Activated CD8-positive, alpha-beta memory T cell treated with anti-CD3 and anti-CD28 coated beads for 1 hour (primary cell): Measurements from ENCODE around the gene TSPAN33.
A peak's percentile ranks its signal among the peaks of the same experiment; 100 is the strongest.
"Not testable (repeated sequence)": the region's sequence is repeated elsewhere in the genome, so short reads cannot be mapped to it uniquely, and the experiment has no call there.

Source experiments
- DNase-seq, 2 donors: peaks; one replicate each; pipeline ENCODE4 v3.0.0-alpha.2; 2020; ENCODE audit warnings: low read depth in 1 of 2; ENCODE audit errors: extremely low read depth in 1 of 2

TSPAN33 gene, protein sequence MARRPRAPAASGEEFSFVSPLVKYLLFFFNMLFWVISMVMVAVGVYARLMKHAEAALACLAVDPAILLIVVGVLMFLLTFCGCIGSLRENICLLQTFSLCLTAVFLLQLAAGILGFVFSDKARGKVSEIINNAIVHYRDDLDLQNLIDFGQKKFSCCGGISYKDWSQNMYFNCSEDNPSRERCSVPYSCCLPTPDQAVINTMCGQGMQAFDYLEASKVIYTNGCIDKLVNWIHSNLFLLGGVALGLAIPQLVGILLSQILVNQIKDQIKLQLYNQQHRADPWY

DNA sequence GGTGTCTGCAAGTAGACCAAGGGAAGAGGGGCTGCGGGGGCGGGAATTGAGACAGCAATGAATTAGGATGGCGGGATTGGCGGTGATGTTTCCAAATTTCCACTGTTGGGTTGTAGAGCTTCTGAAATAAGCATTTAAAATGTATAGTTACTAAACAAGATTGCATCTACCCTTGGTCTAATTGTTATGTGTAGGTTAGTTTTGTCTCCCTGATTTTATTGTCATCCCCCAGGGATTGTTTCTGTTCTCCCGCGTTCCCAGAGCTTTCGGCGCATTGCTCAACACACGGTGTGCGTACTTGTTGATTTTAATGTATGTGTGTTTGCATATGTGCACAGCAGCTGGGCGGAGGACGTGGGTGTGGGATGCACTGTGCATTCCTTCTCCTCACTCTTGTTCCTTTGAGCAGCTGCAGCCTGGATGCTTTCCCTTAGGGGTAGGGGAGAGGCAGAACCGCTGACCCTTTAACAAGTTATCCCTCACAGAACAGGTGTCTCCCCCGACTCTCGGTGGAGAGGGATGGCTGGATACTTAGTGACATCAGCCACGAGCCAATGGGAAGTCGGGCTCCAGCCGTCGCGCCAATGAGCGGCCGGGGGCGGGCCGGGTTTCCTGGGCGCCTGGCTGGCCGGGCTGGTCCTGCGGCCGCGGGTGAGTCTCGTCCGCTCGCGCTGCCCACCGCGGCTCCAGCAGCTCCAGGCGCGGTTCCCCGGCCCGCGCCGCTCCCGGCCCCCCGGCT is at the start of gene TSPAN33:
Gene TSPAN33, plus strand, starts transcription at position 613 of the 739 bp plus-strand sequence. CDS start 274 bp downstream, outside the sequence.
- DNase-seq = peak in 1 of 2 donors; percentile 49

DNA sequence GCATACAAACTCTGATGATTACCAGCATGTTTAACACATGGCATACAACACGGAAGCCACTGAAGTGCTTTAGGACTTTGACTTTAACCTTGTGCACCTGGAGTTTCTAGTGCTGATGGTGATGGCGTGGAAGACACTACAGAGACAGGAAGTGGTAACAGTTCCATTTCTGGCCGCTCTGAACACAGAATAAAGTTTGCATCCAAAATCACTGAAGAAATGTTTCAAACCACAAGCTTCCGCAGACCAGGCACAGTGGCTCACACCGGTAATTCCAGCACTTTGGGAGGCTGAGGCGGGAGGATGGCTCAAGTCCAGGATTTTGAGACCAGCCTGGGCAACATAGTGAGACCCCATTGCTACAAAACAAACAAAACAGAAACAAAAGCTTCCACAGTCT is 49.2 kb upstream of the TSPAN33 start:
- no peak for DNase-seq

DNA sequence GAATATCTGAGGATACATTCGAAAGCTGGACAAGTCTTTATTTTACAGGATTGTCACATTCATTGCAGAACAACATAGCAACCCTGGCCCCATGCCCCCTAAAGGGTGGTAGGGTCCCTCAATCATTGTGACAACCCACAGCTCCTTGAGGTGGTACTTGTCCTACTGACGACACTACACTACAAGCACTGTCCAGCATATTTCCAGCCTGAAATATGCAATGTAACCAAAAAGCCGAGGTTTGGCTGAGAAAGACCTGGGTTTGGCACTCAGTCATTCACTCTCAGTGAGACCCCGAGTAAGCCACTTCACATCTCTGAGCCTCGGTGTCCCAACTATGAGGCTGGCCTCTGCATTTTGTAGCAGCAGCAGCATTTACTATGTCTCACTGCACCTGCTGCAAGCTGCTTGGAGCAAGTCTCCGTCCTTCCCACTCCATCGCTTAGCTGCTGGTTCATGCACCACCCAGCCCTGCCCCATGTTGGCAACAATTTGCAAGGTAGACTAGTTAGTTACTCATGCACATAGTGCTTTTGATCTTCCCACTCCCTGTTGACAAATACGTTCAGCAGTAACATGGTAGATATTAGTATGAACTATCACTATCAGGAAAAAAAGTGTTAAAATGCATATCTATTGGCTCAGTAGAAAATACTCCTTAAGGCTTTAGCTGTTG is 46.0 kb upstream of the TSPAN33 start:
- DNase-seq = no peak

DNA sequence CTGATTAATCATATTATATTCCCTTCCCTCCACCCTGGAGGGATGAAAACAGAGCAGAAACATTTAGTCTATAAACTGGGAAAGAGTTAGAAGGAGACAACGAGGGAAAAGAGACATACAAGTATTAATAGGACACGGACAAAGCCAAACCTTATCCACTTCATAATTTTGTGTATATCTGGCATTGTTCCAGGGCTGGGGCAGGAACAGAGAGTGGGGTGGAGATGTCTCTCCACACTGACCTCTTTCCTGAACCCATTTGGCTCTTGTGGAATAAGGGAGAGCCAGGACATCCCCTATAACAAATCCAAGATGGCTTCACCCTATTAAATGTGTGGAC is 43.7 kb upstream of the TSPAN33 start:
- no peak for DNase-seq

DNA sequence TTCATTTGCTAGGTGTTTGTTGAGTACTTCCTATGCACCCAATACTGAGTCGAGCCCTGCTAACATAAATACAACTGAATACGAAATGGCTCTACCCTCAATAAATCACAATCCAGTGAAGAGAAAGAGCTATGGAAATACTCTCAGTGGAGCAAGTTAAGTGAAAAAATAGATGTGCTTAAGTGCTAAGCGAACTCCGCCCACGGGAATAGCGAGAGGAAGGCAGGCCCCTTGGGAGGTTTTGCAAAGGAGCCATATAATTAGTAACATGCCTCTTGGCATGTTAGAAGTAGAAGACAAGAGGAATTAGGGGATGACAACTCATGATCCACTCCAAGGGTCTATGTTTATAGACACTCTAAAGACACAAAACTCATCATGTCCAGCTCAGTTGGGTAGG is 42.8 kb upstream of the TSPAN33 start:
- DNase-seq = no peak

DNA sequence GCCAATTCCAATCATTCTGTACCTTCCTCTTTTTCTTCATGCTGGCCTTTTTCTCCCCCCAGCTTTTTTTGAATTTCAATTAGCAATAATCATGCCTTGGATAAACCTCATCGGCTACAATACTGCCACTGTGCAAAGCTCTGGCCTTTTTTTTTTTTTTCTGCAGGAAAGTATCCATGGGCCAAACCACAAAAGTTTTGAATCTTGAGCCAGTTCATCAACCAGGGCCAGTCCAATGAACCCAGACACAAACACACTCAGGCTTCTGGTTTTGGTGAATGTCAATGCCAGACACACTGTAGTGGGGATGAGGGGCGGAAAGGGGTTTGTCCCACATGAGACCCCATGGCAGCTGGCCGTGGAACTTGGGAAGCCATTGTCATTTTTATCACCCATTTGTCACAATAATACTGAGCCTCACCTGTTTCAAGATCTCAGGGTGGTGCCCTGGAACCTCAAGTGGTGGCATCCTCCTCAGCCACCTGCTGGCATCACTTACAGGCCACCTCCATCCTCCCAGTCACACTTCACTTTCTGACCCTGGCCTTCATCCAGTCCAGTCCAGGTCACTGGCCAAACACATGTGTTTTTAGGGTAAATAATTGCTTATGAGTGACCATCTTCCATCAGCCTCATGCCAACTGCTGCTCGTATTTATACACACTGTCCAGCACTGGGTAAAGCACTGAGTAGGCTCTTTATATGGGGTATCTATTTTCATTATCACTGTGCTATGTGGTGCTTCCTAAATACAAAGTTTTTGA is 40.8 kb upstream of the TSPAN33 start:
- no peak for DNase-seq

DNA sequence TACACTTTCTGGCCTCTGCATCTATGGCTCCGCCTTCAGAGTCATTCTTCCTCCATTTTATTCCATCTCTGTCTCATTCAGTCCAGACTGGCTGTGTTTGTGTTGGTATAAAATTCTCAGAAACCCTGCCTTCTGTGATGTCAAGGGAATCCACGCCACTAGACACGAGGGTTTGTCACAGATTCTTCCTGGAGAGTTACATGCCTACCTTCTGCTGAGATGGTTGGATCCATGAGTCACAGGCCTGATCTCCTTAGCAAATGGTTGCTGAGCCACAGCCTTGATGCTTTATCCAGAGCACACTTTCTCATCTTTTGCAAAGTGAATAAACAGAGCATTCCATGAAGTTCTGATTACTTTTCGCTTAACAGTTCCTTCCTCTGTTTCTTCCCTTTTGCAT is 35.9 kb upstream of the TSPAN33 start:
- no peak for DNase-seq

DNA sequence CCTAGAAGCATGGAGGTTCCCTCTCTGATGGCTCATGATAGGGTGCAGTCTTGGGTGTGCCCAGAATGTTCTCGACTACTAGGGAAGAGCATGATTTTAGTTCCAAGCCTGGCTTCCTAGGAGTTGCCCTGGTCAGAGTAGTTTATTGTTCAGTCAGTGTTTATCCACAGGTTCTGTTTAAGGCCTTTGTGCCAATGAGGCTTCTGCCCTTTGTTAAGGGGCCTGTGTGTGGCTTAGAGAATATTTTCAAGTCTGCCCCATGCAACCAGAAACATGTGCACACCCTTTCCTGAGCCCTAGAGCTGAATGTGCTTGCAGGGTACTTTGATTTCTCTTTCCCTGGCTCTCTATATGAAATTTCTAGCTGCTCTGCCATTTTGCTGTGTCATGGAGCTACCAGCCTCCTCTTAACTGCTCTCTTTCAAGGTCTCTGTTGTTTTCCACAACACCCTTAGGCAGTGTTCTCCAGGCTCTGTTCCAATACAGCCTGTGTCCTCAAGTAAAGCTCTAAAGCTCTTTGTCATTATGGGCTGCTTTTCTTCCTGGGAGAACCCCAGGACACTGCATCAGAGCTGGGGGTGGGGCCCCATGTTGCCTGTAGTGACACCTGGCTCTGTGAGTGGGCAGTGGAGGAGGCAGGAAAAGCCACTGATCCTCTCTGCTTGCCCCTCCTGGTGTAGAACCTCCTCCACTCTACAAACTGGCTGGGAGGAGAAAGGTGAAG is 34.1 kb upstream of the TSPAN33 start:
- no peak for DNase-seq

DNA sequence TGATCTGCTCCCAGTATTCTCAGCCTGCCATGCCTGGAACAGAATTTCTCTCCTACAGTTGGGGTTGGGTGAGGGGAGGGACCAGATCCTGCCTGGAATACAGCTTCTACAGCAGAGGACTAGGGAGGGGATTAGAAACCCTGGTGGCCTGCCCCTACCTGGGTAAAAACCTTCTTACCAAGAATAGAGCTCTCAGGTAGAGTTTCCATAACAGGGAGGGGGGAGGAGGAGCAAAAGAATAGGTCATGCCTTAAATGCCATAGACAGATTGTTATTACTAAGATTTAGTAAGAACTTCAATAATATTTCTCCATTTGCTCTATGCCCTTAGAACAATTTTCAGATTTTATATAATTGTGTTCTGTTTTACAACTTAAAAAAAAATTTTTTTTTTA is 33.5 kb upstream of the TSPAN33 start:
- no peak for DNase-seq

DNA sequence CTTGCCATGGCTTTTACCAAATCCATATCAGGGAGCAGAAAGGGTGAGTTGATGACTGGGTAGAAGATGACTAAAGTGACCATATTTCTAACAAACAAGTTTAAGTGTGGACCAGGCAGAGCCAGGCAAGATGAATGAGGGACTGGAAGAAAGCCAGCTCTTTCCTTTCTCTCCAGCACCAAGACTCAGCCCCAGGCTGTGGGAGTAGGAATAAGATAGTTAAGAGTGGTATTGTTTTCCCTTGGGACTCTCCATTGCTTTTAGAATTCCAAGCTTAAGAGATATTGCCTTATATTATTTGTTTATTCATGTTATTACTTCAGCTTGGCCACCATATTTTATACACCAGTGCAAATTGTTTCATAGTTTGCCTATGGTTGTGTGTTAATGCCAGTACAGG is 28.8 kb upstream of the TSPAN33 start:
- no peak for DNase-seq

DNA sequence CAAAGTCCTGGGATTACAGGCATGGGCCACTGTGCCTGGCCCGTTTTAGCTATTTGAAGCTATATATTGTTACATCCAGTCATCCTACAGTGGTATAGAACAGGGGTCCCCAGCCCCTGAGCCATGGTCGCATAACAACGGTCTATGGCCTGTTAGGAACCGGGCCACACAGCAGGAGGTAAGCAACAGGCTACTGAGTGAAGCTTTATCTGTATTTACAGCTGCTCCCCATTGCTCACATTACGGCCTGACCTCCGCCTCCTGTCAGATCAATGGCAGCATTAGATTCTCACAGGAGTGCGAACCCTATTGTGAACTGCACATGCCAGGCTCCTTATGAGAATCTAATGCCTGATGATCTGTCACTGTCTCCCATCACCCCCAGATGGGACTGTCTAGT is 26.3 kb upstream of the TSPAN33 start:
- DNase-seq = no peak

DNA sequence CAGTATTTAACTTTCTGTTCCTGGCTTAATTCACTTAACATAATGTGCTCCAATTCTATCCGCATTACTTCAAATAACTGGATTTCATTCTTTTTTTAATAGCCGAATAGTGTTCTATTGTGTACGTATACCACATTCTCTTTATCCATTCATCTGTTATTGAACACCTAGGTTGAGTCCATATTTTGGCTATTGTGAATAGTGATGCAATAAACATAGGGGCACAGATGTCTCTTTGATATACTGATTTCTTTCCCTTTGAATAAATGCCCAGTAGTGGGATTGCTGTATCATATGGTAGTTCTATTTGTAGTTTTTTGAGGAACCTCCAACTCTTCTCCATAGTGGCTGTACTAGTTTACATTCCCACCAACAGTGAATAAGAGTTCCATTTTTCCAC is 25.5 kb upstream of the TSPAN33 start:
- no peak for DNase-seq

DNA sequence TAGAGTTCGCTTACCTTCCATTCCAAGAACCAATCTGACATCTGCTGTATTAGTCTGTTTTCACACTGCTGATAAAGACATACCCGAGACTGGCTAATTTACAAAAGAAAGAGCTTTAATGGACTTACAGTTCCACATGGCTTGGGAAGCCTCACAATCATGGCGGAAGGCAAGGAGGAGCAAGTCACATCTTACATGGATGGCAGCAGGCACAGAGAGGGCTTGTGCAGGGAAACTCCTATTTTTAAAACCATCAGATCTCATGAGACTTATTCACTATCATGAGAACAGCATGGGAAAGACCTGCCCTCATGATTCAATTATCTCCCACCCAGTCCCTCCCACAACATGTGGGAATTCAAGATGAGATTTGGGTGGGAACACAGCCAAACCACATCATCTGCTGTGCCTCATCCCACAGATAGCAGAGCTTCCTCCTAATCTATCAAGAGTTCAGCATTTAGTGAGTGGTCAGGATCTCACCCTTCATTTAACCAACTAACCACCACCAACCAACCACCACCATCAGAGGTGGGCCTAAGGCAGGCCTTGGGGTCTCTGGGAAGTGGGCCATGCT is 22.9 kb upstream of the TSPAN33 start:
- not testable (repeated sequence) for DNase-seq

DNA sequence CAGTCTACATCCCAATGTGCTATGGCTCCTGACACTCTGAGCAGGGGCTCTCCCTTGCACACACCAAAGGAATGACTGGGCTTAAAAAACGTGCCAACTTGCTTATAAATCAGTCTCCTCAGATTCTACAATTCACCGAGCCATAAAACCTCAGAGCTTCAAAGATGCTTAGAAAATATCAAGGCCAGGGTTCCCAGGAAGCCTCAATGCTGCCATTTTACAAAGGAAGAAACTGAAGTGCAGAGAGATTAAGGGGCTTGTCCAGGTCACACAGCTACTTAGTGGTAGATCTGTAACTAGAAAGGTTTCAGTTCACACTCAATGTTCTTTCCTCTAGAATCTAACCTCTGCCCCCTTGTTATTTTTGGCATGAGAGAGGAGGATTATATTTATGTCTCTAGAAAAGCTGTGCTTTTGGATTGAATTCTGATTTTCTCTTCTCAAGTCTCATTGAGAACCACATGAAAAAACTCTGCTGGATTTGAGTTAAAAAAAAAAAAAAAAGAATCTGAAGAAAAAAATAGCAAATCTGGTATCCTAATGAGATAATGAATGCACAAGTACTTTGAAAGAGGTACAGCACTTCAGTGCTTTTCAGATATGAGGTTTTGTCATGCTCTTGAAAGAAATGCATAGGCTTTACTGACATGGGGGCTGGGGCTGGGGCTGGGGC is 22.3 kb upstream of the TSPAN33 start:
- DNase-seq = no peak

DNA sequence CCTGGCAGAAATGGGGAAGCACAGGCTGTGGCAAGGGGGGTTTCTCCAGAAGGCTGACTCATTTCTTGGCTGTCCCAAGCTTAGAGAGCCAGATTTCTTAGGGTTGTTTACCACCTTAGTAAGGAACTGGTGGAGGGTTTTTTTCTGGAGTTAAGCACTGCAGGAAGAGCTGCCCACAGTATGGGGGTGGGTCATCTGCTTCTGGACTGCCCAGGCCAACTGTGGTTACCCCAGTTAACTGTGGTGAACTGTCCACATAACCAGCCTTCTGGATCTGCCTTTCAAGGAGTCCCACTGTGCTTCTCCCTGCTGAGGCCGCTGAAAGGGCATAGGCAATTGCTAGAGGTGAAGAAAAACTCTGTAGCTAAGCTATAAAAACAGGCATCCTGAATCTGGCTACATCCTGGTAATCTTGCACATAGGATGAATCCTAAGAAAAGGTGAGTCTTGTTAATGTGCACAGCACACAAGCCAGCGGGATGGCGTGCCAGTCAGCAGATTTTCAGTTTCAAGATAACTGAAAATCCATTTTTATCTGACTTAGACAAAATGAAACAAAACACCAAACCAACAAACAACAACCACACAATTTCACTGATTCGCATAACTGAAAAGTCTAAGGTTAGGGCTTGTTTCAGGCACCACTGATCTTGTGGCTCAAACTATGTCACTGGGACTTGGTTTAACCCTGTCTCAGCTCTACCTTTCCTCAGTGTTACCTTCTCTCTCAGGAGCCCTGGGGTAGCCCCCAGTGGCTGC is 21.6 kb upstream of the TSPAN33 start:
- DNase-seq = no peak

DNA sequence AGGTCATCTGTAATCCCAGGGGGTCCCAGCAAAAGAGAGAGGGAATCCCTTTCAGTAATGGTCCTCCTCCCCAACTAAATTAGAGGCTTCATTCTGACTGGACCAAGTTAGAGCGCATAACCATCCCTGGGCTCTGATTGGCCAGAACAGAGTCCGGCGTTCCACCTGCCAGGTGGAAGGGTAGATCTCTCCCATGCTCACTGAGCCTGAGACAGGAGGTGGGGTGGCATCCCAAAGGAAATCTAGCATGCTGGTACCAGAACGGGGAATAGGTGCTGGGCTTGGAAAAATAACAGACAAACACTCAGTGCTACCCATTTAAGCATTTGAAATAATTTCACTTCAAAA is 21.0 kb upstream of the TSPAN33 start:
- no peak for DNase-seq

DNA sequence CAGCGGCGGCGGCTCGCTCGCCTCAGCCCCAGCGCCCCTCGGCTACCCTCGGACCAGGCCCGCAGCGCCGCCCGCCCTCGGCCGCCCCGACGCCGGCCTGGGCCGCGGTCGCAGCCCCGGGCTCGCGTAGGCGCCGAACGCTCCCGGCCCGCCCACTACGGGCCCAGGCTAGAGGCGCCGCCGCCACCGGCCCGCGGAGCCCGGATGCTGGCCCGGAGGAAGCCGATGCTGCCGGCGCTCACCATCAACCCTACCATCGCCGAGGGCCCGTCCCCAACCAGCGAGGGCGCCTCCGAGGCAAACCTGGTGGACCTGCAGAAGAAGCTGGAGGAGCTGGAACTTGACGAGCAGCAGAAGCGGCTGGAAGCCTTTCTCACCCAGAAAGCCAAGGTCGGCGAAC is 18.2 kb upstream of the TSPAN33 start:
- DNase-seq = no peak

DNA sequence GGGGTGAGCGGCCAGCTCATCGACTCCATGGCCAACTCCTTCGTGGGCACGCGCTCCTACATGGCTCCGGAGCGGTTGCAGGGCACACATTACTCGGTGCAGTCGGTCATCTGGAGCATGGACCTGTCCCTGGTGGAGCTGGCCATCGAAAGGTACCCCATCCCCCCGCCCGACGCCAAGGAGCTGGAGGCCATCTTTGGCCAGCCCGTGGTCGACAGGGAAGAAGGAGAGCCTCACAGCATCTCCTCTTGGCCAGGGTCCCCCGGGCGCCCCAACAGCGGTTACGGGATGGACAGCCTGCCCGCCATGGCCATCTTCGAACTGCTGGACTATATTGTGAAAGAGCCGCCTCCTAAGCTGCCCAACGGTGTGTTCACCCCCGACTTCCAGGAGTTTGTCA is 17.4 kb upstream of the TSPAN33 start:
- no peak for DNase-seq

DNA sequence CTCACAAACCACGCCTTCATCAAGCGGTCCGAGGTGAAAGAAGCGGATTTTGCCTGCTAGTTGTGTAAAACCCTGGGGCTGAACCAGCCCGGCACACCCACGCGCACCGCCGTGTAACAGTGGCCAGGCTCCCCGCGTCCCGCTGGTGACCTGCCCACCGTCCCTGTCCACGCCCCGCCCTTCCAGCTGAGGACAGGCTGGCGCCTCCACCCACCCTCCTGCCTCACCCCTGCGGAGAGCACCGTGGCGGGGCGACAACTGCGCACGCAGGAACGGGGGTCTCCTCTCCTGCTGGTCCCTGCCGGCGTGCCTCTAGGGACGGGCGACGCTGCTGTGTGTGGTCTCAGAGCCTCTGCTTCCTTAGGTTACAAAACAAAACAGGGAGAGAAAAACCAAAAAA is 16.9 kb upstream of the TSPAN33 start:
- no peak for DNase-seq
